ENCODE data around the gene CHKA.

CHKA gene

DNA sequence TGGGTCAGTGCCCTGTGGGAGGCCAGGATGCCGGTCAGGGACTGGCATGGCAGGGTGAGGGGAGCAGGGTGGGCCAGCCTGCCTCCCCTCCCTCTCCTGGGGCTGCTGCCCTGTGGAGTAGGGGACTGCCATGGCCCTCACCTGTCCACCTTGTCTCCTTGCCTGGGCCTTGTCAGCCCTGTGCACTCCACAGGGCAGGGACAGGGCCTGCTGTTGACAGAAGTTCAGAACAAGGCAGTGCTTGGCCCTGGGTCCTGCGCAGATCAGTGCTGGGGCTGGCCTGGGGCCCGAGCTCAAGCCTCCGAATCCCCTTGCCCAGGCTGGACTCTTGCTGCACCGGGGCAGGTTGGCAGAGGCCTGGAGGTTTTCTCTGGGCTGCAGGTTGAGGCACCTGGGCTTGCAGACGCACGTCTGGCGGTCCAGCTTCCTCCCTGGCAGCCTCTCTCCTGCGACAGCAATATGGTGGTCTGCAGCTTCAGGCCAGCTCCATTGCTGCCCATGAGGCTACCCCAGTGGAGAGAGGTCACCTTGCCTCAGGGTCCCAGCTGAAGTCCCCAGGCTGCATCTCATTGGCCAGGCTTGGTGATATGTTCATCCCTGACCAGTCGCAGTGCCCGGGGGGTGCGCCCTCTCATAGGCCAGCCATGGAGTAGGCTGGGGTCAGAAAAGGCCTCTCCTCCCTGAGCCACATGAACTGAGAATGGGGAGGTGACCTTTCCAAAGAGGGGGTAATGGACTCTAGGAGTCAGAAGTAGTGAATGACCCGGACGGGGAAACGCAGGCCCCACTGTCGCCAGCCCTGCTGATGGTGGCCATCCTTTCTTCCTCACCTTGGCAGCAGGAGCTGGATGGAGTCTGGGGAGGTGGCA, 21.5 kb upstream of the CHKA start:
- DNase-seq: no peak

DNA sequence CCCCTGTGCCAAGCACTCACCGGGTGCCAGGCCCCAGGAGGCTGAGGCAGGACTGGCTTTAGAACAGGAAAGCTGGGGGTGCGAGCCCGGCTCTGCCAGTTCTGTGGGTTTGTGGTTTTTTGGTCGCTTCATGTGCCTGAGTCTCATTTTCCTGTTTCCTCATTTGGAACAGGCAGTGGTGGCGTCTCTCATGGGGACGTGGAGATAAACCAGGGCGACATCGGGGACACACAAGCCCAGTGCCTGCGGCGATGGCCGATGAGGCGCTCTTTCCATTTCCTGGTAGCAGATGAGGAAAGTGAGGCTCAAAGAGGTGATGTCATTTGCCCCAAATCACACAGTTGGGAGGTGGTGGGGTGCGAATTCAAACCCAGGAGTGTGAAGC, 20.8 kb upstream of the CHKA start:
- no peak for DNase-seq

DNA sequence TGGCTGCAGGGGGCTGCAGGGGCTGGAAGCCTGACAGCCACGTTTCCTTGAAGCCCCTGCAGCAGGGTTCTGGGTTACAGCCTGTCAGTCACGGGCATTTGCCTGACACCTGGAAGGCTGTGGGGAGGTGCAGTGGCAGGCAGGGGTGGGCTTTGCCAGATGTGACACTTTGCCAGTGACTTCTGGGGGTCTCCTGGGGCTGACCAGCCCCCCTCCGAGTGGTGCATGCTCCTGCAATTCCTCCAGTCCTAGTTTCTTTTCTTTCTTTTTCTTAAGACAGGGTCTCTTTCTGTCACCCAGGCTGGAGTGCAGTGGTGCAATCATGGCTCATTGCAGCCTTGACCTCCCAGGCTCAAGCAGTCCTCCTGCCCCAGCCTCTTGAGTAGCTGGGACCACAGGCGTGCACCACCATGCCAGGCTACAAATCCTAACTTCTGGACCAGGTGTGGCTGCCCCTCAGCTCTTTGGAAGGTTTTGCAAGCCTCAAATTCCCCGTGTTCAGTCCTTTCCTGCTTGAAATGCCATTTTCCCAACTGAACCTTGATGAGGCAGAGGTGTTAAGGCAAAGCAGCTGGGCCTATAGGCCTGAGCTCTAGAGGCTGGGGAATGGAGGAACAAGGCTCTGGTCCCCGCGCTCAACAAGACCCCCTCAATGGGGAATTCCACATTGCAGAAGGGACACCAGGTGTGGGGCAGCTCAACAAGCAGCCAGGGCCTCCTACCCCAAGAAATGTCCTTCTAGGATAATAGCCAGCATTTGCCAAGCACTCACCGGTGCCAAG, 20.2 kb upstream of the CHKA start:
- no peak for DNase-seq

DNA sequence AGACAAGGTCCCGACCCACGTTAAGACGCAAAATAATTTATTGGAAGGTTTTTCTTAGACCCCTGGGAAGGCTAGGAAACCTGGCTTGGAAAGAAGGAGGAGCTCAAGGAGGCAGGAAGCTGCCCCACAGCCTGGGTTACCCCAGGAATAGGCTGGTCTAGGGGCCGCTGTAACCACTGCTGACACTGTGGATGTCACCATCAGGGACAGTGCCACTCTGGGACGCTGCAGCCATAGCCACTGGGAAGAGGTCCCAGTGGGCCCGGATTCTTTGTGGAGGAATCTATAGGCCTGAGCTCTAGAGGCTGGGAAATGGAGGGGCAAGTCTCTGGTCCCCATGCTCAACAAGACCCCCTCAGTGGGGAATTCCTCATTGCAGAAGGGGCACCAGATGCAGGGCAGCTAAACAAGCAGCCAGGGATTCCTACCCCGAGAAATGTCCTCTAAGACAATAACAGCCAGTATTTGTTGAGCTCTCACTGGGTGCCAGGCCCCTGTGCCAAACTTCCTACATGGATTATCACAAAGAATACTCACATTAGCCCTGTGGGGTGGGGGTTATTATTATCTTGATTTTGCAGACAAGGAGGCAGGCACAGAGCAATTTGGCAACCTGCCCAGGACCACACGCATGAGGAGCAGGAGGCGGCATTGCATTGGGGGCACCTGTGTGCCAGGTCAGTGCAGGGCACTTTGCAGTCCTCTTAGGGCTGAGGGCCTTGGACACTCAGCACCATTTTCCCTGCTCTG, 19.5 kb upstream of the CHKA start:
- no peak for DNase-seq

DNA sequence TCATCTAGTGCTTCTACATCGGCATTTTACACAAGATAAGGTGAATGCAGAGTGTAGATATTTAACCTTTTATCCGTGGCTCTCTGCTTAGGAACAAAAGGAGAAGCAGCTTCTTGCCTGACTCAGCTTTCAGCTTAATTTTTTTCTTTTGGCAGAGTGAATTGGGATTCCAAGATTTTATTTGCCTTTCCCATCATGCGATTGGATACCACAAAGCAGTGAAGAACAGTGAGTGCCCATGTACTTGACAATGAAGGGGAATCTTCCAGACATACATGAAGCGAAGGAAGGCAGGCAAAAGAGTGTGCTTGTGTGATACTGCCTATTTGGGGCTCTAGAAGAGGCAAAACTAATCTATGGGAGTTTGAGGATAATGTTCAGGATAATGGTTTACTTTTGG, 17.0 kb upstream of the CHKA start:
- DNase-seq: no peak

DNA sequence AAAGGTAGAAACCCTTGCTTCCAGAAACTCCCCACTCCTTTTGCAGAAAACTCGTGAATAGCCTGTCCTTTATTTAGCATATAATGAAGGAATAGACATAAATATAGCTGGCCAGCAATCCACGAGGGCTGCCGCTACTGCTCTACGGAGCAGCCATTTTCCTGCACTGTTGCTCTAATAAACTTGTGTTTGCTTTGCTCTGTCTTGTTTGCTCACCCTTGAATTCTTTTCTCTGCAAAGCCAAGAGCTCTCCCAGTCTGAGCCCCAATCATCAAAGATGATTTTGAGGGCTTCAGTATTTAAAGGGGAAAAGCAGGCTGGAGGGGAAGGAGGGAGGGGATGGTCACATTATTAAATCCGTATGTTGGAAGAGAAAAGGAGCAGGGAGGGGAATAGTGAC, 16.6 kb upstream of the CHKA start:
- no peak for DNase-seq

DNA sequence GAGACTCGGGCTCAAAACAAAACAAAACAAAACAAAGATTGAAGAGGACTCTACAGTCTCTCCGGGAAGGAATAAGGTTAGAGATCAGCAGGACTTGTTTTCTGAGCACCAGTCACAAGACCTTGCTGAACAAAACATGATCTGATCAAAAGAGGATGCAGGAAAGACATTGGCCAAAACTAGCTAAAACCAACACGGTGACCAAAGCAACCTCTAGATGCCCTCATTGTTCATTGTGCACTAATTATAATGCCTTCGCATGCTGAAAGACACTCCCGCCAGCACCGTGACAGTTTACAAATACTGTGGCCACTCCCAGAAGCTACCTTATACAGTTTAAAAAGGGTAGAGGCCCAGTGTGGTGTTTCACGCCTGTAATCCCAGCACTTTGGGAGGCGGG, 15.7 kb upstream of the CHKA start:
- DNase-seq: no peak

DNA sequence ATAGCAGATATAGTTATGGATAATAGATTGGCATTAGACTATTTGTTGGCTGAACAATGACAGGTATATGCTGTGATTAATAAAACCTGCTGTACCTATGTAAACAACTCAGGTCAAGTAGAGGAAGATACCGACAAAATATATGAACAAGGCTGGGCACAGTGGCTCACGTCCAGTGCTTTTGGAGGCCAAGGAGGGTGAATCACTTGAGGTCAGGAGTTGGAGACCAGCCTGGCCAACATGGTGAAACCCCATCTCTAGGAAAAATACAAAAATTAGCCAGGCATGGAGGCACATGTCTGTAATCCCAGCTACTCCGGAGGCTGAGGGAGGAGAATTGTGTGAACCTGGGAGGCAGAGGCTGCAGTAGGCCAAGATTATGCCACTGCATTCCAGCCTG, 14.0 kb upstream of the CHKA start:
- no peak for DNase-seq

DNA sequence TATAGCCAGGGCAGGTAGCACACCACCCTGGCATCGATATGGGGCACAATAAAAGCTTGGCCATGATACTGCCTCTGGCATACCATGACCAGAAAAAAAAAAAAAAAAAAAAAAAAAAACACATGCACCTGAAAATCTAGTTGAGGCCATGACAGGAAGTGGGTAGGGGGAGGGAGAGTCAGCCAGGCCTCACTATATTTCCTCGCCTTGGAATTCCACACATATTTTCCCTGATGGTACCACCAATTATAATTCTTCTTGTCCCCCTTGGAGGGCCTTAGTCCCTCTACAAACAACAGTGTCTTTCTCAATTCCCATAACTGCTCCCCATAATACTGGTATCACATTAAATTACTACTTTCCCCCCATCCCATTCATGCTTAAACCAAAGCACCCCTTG, 12.6 kb upstream of the CHKA start:
- DNase-seq: no peak

DNA sequence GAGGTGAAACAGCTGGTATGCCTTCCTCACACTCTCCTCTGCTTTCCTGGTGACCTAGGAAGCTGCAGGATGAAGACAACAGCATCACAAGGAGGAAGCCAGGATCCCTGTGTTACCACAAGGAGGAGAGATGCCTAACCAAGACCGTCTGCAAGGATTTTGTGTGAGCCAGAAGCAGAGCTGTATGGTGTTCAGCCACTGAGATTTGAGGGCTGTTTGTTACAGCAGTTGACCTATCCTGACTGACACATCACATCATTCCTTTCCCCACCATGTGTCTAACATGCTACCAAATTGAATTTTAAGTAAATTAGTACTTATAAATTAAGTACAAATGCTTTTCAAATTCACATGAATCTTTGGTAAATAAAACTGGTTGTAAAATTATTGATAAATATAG, 8.9 kb upstream of the CHKA start:
- no peak for DNase-seq

DNA sequence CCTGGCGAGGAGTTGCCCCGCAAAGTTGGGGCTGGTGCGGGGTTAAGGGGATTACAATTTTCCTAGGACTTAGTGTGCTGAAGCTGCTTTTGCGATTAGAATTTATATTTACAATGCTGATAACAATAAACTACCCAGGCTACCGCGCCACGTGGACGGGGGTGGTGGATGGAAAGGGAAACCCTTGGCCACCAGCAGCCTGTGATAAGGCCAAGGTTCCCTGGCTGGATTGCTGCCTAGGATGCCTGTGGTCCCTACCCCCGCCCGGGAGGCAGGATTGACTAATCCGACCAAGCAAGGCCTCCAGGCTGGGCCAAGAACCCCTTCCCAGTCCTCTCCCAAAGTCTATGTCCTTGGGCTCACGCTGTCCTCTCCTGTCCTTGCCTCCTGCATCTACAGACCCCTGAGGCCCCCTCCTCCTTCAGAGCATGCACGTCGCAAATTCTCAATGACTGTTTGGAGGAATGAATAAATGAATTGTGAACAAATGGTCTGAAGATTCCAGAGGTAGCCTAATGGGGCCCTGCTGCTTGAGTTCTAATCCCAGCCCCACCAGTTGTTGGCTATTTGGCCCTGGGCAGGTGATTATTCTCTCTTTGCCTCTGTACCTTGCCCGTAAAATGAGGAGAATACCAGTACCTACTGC, 7.6 kb upstream of the CHKA start:
- DNase-seq: no peak

DNA sequence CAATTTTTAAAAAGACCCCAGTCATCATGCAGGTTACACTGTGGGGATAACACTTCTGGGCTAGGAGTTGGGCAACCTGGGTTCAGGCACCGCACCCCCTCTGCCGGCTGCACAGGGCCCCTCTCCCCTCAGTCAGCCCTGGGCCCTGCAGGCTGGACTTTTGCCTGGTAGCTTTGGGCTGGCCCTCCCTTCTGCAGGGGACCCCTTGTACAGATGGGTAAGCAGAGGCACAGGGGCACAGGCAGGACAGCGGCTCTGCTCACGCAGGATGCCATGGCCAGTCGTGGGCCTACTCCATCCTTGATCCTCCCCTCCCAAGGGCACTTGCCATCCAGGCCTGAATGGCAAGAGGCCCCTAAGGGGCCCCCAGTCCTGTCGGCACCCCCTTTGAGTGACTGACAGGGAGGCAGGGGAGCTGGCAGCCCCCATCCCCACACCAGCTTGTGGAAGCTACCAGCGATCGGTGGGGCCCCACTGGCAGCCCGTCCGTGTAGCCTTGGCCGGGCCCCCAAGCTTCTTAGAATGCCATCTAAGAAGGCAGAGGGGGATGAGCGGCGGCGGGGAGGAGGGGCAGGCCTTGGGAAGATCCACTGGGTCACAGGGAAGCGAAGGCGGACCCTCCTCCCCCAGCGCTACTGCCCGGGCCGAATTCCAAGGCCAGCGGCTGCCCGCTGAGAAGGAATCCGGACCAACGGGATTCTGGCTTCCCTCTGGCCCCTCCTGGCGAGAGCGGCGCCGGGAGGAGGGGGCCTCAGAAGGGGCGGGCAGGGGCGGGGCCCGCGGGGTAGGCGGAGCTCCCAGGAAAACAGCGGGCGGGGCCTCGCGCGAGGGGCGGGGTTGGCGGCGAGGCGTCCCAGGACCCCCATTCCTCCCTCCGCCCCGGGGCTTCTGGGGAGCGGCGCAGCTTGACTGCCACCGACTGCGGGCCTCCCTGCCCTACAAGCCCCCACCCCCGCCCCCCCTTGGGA, 6.8 kb upstream of the CHKA start:
- DNase-seq: no peak

DNA sequence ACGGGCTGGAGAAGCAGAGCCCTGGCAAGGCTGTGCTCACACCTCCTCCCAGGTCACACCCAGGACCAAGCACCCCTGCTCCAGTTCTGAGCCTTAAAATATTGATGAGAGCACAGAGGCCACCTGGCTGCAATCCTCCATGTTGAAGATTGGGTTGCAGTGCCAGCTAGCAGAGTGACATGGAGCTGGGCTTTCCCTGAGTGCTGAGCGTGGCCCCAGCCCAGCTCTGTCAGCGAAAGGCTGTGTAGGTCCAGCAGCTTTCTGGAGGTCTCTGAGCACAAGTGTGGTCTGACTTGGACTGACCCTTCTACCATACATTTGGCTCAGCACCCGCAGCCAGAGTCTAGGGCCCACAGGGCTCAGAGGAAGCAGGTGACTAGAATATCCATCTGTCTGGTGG, 4.0 kb upstream of the CHKA start:
- DNase-seq: no peak

DNA sequence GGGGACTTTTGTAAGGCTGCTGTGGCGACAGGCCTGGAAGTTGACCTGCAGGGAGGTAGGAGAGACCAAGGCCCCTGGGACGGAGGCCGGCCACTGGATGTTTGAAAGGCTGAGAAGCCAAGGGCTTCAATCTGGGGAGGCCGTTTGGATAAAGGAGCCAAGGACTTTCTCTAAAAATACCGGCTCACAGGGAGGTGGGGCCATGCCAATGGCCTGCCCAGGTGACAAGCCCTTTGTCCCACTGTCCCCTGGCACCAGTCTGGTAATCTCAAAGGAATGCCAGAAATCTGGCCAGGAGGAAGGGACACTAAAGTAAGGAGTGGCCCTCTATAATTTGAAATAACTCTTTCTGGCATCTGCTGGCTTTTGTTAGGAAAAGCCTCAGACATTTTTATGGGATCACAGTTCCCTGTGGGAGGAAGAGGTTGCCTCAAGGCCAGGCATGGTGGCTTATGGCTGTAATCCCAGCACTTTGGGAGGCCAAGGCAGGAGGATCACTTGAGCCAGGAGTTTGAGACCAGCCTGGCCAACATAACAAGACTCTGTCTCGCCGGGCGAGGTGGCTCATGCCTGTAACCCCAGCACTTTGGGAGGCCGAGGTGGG, 1.9 kb upstream of the CHKA start:
- DNase-seq: no peak

DNA sequence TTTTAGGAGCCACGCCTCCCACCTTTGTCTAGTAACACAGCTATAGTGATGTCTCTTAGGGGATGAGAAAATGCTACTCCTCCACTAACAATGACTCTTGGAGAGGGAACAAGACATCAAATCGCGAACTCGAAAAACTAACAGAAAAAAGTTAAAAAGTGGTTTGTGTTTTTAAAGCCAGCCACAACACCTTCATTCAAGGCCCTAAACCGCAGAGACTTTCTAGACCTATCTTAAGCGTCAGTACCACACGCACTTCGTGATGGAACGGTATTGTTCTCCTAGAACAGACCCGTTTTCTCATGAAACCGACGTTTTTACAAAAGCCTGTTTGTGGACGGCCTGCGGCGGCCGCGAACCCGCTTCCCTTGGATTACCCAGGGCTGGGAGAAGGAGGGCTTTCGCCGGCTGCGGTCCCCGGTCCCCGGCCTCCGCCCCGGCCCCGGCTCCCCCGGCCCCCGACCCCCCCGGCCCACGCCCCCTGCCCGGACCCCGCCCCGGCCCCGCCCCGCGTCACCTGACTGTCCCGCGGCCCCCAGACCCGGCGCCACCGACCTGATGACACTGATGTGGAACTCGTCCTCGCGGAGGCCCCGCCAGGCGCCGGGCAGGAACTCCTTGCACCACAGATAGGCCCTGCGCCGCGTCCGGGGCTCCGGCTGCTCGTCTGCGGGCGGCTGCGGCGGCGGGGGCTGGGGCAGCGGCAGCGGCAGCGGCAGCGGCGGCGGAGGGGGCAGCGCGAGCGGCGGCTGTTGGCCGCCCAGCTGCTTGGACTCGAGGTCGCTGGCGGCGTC, 718 bp downstream of the CHKA start:
- DNase-seq: peak in 1 of 2 experiments; percentile 27

DNA sequence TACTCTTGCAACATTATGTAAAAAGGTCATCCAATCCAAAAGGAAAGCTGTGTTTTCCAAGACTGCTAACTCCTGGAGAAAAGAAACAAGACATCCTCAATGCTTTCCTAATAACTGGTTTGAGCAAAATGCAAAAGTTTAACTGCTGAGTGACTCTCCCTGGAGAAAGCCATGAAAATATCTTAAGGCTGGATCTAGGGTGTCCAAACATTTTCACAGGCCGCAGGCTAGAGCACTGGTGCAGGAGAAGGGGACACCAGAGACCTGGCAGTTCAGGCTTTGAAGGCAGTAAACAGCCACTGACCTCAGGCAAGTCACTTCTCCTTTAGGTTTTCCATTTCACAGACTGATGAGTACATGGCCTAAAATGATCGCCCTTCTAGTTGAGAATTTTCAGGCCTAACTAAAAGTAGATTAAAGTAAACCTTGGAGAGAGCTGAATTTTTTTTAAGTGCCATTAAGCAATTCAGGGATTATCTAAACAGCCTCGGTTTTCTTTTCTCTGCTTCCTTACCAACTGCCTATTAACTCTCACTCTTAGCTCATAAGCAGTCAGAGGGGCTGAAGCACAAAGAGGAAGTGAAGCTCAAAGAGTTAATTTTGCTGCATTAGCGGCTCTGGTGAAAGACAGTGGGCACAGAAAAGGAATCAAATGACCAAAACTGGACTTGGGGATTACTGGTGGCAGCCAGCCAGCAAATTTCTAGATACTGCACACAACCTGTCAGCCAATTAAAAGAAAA, 2.3 kb downstream of the CHKA start:
- peak in 1 of 2 experiments; percentile 15 for DNase-seq

DNA sequence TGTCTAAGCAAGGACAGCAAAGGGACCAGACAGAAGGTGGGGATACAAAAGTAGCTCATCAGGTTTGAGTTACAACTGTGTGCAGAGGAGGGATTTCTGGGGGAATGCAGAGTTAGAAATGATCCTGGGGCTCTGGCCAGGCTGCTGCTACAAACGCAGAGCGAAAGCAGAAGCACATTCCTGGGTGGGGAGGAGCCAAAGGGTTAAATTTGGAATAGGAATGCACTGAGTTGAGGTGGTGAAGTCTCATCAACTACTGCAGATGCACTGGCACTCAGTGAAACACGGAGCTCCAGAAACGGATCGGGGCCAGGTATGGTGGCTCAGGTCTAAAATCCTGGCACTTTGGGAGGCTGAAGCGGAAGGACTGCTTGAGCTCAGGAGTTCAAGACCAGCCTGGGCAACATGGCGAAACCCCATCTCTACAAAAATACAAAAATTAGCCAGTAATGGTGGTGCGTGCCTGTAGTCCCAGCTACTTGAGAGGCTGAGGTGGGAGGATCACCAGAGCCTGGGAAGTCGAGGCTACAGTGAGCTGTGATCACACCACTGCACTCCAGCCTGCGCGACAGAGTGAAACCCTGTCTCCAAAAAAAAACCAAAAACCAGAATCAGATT, 3.2 kb downstream of the CHKA start:
- DNase-seq: no peak

DNA sequence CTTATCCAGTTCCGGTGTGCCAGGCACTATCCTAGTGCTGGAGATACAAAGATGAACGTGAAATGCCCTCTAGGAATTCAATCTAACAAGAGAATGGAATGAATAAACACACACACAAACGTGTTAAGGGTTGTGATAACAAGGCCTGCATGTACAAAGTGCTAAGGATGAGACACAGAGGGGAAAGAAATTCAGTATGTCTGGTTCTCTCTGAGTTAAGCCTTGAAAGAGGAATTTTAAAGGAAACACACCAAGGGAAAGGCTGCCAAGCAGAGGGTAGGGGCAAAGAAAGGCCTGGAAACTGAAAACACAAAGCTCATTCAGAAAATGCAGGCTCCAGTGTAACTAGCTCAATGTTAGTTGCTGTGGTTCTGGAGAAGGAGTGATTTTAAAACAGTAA, 4.2 kb downstream of the CHKA start:
- no peak for DNase-seq

DNA sequence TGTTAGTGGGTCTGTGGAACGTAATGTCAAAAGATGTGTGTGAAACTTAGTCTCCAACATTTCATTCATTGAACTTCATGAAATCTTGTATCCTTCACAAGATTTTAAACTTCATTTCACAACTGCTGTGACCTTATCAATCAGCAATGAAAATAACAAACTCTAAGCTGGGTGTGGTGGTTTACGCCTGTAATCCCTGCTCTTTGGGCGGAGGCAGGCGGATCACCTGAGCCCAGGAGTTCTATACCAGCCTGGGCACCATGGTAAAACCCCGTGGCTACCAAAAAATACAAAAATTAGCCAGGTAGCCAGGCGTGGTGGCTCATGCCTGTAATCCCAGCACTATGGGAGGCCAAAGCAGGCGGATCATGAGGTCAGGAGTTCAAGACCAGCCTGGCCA, 5.1 kb downstream of the CHKA start:
- no peak for DNase-seq
